ENCODE results near the gene DCAKD. TPM values are rescaled to one million over a fixed set of nuclear protein-coding genes. Genes with fewer than 3 reads are reported as not detected.

Gene DCAKD
- total and polyA plus RNA-seq, 2 of the 8 experiments (the other 6 are each of a cell fraction or from before 2014, with no cell fraction given): 35.6 to 52.9 TPM

GRCh38 chr17:45070809-45071208 lies 19.4 kb upstream of the DCAKD start (continued):
- TF ChIP-seq CHD7 (IDR thresholded peaks at IDR 0.05; ENCODE audit: insufficient replicate concordance, low read length) (no peak), ASH2L (IDR thresholded peaks at IDR 0.05; ENCODE audit: low read length) (no peak), CREB1 (IDR thresholded peaks at IDR 0.05) (no peak), POLR2A (IDR thresholded peaks at IDR 0.05; ENCODE audit: control extremely low read depth in 1 of 2, low read depth in 2 of 2, low read length in 2 of 2) (no peak), KDM5A (IDR thresholded peaks at IDR 0.05; ENCODE audit: low read length) (no peak), RNF2 (IDR thresholded peaks at IDR 0.05; ENCODE audit: borderline replicate concordance, low read depth, low read length, missing control alignments, poor library complexity, severe bottlenecking) (no peak), POLR2AphosphoS5 (IDR thresholded peaks at IDR 0.05; ENCODE audit: low read depth, low read length) (no peak), CTCF (IDR thresholded peaks at IDR 0.05; ENCODE audit: control extremely low read depth in 1 of 3, insufficient read depth in 1 of 3, low read depth in 1 of 3, low read length in 3 of 3) (no peak), SIRT6 (IDR thresholded peaks at IDR 0.05; ENCODE audit: low read length) (no peak), HDAC2 (IDR thresholded peaks at IDR 0.05; ENCODE audit: borderline replicate concordance in 1 of 2, low read depth in 2 of 2, low read length in 2 of 2) (no peak)
